ENCODE data around the gene TTC16.

Gene TTC16

GRCh38 chr9:127721391-127721821, 5.5 kb downstream of the TTC16 start:
- DNase-seq, result no peak

- DNase-seq, result no peak
Measured at GRCh38 chr9:127722055-127722745, 6.3 kb downstream of the TTC16 start.

- no peak for DNase-seq
Measured at GRCh38 chr9:127723013-127723412, 7.1 kb downstream of the TTC16 start.

- no peak for DNase-seq
Measured at GRCh38 chr9:127723444-127723843, 7.6 kb downstream of the TTC16 start.

- DNase-seq, result no peak
Measured at GRCh38 chr9:127724012-127724411, 8.1 kb downstream of the TTC16 start.

GRCh38 chr9:127726871-127727270, 11.0 kb downstream of the TTC16 start:
- DNase-seq, result no peak

GRCh38 chr9:127728808-127729207, 12.9 kb downstream of the TTC16 start:
- no peak for DNase-seq

GRCh38 chr9:127729522-127730256, 13.8 kb downstream of the TTC16 start:
- no peak for DNase-seq

GRCh38 chr9:127730262-127730661, 14.4 kb downstream of the TTC16 start:
- DNase-seq, result no peak

- no peak for DNase-seq
Measured at GRCh38 chr9:127730799-127731410, 15.0 kb downstream of the TTC16 start.

- DNase-seq, result no peak
Measured at GRCh38 chr9:127731938-127732337, 16.1 kb downstream of the TTC16 start.

GRCh38 chr9:127732444-127732843, 16.6 kb downstream of the TTC16 start:
- no peak for DNase-seq

GRCh38 chr9:127733614-127734013, 17.7 kb downstream of the TTC16 start:
- no peak for DNase-seq

GRCh38 chr9:127734247-127734746, 18.4 kb downstream of the TTC16 start:
- DNase-seq, result no peak

- peak; percentile 87 to 93 for DNase-seq
Measured at GRCh38 chr9:127734747-127735529, 19.1 kb downstream of the TTC16 start, which contains the start of gene TOR2A. TOR2A (minus strand) TSS chr9:127735294; CDS start chr9:127735270, 24 bp downstream.

GRCh38 chr9:127735530-127736185, 19.8 kb downstream of the TTC16 start:
- DNase-seq, result no peak

- no peak for DNase-seq
Measured at GRCh38 chr9:127738666-127739065, 22.8 kb downstream of the TTC16 start.

- no peak for DNase-seq
Measured at GRCh38 chr9:127739614-127740330, 23.9 kb downstream of the TTC16 start.

GRCh38 chr9:127741831-127742434, 26.1 kb downstream of the TTC16 start:
- DNase-seq, result peak; percentile 47 to 69

- DNase-seq, result peak in 1 of 2 experiments; percentile 66
Measured at GRCh38 chr9:127742435-127743088, 26.7 kb downstream of the TTC16 start.
